Adrenal gland (tissue), 12 donors: ENCODE results near the gene ANKRD23. TPM values are rescaled to one million over a fixed set of nuclear protein-coding genes. Genes with fewer than 3 reads are reported as not detected.
A peak's percentile ranks its signal among the peaks of the same experiment; 100 is the strongest.

Experiments used
- DNase-seq, 7 donors: peaks; one replicate each; pipeline ENCODE4 v3.0.0-alpha.2; 2019 to 2020
- H3K27ac ChIP-seq, 5 donors: fragments of 200-600 bp; sonication (generic) in 4 of 5; 1 replicate in 3 of 5; 2 replicates in 2 of 5; pipeline versions ENCODE4 v1.5.1 to v1.8.0; 2016 to 2020; ENCODE audit warnings: mild to moderate bottlenecking in 1 of 5
- H3K27me3 ChIP-seq: fragments of 200-600 bp; 2 replicates; pipeline ENCODE4 v1.8.0; 2021
- H3K36me3 ChIP-seq, 2 donors: fragments of 200-600 bp; replicated peaks in 1 of 2; 1 replicate in 1 of 2; 2 replicates in 1 of 2; pipeline versions ENCODE4 v1.5.1 to v1.8.0; 2018 to 2022
- H3K4me1 ChIP-seq, 2 donors: fragments of 200-600 bp; replicated peaks in 1 of 2; 1 replicate in 1 of 2; 2 replicates in 1 of 2; pipeline versions ENCODE4 v1.5.1 to v1.8.0; 2018 to 2021
- H3K4me3 ChIP-seq, 4 donors: fragments of 200-600 bp; sonication (generic) in 3 of 4; one replicate each; pipeline ENCODE4 v1.5.1; 2016 to 2018
- H3K9me3 ChIP-seq, 3 donors: fragments of 200-600 bp; sonication (generic) in 1 of 3; replicated peaks in 1 of 3; 1 replicate in 2 of 3; 2 replicates in 1 of 3; pipeline versions ENCODE4 v1.5.1 to v1.8.0; 2016 to 2021
- POLR2A ChIP-seq, 2 donors: fragments of 450-650 bp; IDR thresholded peaks; one replicate each; pipeline ENCODE4 v1.6.1; 2017; ENCODE audit warnings: antibody characterized with exemption in 2 of 2, mild to moderate bottlenecking in 2 of 2, moderate library complexity in 1 of 2
- WGBS, 4 donors: extraction: QIAGEN DNeasy Blood & Tissue Kit in 2 of 4; methylation state at CpG; one replicate each; pipeline versions ENCODE4 v1.1.5 to v1.1.7; 2013 to 2017; 5-methylcytosine and 5-hydroxymethylcytosine counted together
- intact Hi-C, 2 donors: fragments of 100-400 bp; cut with DNase I; formaldehyde crosslinking; loops; one replicate each; pipeline versions ENCODE4 v1.14.1 to v1.15.0; 2022 to 2023
- polyA plus RNA-seq, 3 donors: library from polyadenylated mRNA; stranded (reverse); fragments of 200-250 nt in 2 of 3; fragments of 350-450 nt in 1 of 3; fragmentation: Illumina TruSeq in 1 of 3; extraction: RNeasy Lipid Tissue Mini Kit (QIAGEN cat#74804) in 1 of 3; gene quantifications; one replicate each; pipeline ENCODE4 v1.2.3, GENCODE V29; 2013 to 2014
- total RNA-seq, 9 donors: library from RNA; depleted of rRNA in 4 of 9; stranded (reverse); fragments of >200 nt in 4 of 9; fragments of 120-200 nt in 1 of 9; fragmentation: NEBNext Ultra II Directional in 1 of 9; extraction: Animal tissue kit (Norgen Biotek cat#: 25700) in 1 of 9; gene quantifications; one replicate each; pipeline versions ENCODE4 v1.1.0 to v1.2.4, GENCODE V29; 2013 to 2023
- TF ChIP-seq, protein P1 (sequence below), 6 experiments: fragments of 450-650 bp in 4 of 6; fragments of 200-600 bp in 2 of 6; sonication (generic) in 1 of 6; IDR thresholded peaks; 1 replicate in 5 of 6; 2 replicates in 1 of 6; pipeline versions ENCODE4 v1.5.1 to v1.8.0; 2016 to 2021; ENCODE audit warnings: antibody characterized with exemption in 6 of 6, mild to moderate bottlenecking in 2 of 6, moderate library complexity in 1 of 6
- donor health status: healthy with polysubstance abuse.
- donor health status: Bipolar disorder and iron deficiency.
- donor health status: DM: yes; HTN: yes; CAD: no.
- donor health status: DM: no; HTN: no; CAD: no.
- donor health status: DM: no; HTN: no; CAD: no.
- donor health status: DM: yes; HTN: yes; CAD: no.

Gene ANKRD23
- total and polyA plus RNA-seq, 12 donors = 1.1 to 10.6 (median 3.8) TPM

GRCh38 chr2:96866986-96867755, 23.4 kb upstream of the ANKRD23 start:
- peak overlapping the region in 1 of 4 donors; percentile 83 for H3K4me3 ChIP-seq
- H3K4me1 ChIP-seq = peaks cover 11 to 37% of the 10 kb centered on the region in 2 donors
- TF ChIP-seq POLR2A (IDR thresholded peaks at IDR 0.05) = no peak
- TF ChIP-seq, protein P1, sequence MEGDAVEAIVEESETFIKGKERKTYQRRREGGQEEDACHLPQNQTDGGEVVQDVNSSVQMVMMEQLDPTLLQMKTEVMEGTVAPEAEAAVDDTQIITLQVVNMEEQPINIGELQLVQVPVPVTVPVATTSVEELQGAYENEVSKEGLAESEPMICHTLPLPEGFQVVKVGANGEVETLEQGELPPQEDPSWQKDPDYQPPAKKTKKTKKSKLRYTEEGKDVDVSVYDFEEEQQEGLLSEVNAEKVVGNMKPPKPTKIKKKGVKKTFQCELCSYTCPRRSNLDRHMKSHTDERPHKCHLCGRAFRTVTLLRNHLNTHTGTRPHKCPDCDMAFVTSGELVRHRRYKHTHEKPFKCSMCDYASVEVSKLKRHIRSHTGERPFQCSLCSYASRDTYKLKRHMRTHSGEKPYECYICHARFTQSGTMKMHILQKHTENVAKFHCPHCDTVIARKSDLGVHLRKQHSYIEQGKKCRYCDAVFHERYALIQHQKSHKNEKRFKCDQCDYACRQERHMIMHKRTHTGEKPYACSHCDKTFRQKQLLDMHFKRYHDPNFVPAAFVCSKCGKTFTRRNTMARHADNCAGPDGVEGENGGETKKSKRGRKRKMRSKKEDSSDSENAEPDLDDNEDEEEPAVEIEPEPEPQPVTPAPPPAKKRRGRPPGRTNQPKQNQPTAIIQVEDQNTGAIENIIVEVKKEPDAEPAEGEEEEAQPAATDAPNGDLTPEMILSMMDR (IDR thresholded peaks at IDR 0.05) = no peak
- H3K9me3 ChIP-seq = no peaks in the 10 kb centered on the region
- intact Hi-C loops = loop anchor here in 1 of 2 donors (5.0 to 10.0 kb wide), 4 partner anchors 52 to 248 kb away; partner anchors contain the start of genes ANKRD36, CNNM3 and CNNM4
- WGBS, 4 donors = 49 to 63% (median 59%) methylated on average over 8 to 22 of the region's 22 CpGs
- peak overlapping the region in 3 of 5 donors; percentile 90 to 95 (median 93) for H3K27ac ChIP-seq
- peaks cover 0 to 51% of the 10 kb centered on the region in 2 donors for H3K36me3 ChIP-seq
- no peak for DNase-seq
- no peaks in the 10 kb centered on the region for H3K27me3 ChIP-seq

DNA sequence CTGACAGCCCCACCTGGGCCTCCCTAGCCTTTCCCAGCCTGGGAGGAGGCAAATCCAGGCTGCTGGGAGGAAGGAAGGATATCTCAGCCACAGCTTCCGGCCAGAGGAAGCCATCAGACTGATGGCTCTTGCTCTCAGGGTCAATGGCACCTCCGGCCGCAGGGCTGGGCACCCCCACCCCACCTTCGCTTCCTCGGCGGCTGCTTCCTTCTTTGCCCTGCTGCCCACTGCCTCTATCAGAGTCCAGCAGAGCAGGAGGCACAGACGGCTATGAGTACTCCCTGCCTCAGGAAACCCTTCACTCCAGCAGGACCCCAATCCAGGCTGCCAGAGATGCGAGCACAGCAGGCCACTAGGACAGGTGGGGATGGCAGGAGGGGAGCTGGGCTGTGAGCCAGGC, 22.8 kb upstream of the ANKRD23 start:
- H3K27ac ChIP-seq = peak overlapping the region in 2 of 5 donors; percentile 93 to 95
- TF ChIP-seq, protein P1 (IDR thresholded peaks at IDR 0.05) = no peak
- TF ChIP-seq POLR2A (IDR thresholded peaks at IDR 0.05) = no peak
- no peaks in the 10 kb centered on the region for H3K27me3 ChIP-seq
- H3K4me1 ChIP-seq = peaks cover 11 to 37% of the 10 kb centered on the region in 2 donors
- intact Hi-C loops = loop anchor here in 1 of 2 donors (5.0 to 10.0 kb wide), 4 partner anchors 52 to 248 kb away; partner anchors contain the start of genes ANKRD36, CNNM3 and CNNM4
- peak overlapping the region in 1 of 4 donors; percentile 83 for H3K4me3 ChIP-seq
- H3K36me3 ChIP-seq = peaks cover 0 to 56% of the 10 kb centered on the region in 2 donors
- H3K9me3 ChIP-seq = no peaks in the 10 kb centered on the region
- DNase-seq = peak in 3 of 7 donors; percentile 35 to 75 (median 53)
- 15 to 55% (median 45%) methylated on average over 5 to 8 of the region's 8 CpGs for WGBS, 4 donors

GRCh38 chr2:96866149-96866548, 22.3 kb upstream of the ANKRD23 start:
- Histone ChIP-seq H3K4me1 (peaks cover 11 to 32% of the 10 kb centered on the region in 2 donors), H3K36me3 (peaks cover 0 to 61% of the 10 kb centered on the region in 2 donors)
- no peak for TF ChIP-seq POLR2A (IDR thresholded peaks at IDR 0.05)
- TF ChIP-seq, protein P1 (IDR thresholded peaks at IDR 0.05) = no peak

GRCh38 chr2:96865654-96866053, 21.8 kb upstream of the ANKRD23 start:
- intact Hi-C loops = loop anchor here in 1 of 2 donors (5.0 to 10.0 kb wide), 4 partner anchors 51 to 249 kb away; partner anchors contain the start of genes ANKRD36, CNNM3 and CNNM4

More at GRCh38 chr2:96866149-96866548, 22.3 kb upstream of the ANKRD23 start:
- no peaks in the 10 kb centered on the region for H3K9me3 ChIP-seq
- DNase-seq = no peak
- no peaks in the 10 kb centered on the region for H3K27me3 ChIP-seq
- 75 to 82% (median 78%) methylated on average over 2 to 14 of the region's 14 CpGs for WGBS, 4 donors
- peak overlapping the region in 2 of 5 donors; percentile 93 to 95 for H3K27ac ChIP-seq
- intact Hi-C loops = loop anchor here in 1 of 2 donors (5.0 to 10.0 kb wide), 4 partner anchors 51 to 249 kb away; partner anchors contain the start of genes ANKRD36, CNNM3 and CNNM4
- no peak overlapping the region for H3K4me3 ChIP-seq

More at GRCh38 chr2:96865654-96866053, 21.8 kb upstream of the ANKRD23 start:
- WGBS, 4 donors = 77 to 85% (median 83%) methylated on average over 16 of the region's 16 CpGs
- H3K27me3 ChIP-seq = no peaks in the 10 kb centered on the region
- no peak for DNase-seq
- no peak overlapping the region for H3K4me3 ChIP-seq
- peaks cover 11 to 27% of the 10 kb centered on the region in 2 donors for H3K4me1 ChIP-seq
- H3K27ac ChIP-seq = peak overlapping the region in 1 of 5 donors; percentile 30
- no peaks in the 10 kb centered on the region for H3K9me3 ChIP-seq
- TF ChIP-seq, protein P1 (IDR thresholded peaks at IDR 0.05) = no peak
- TF ChIP-seq POLR2A (IDR thresholded peaks at IDR 0.05) = no peak
- peaks cover 0 to 66% of the 10 kb centered on the region in 2 donors for H3K36me3 ChIP-seq
